Endothelial cell of umbilical vein (primary cell): ENCODE data around the gene KRABD2.

Experiments used
- BruUV-seq: library from RNA; stranded (reverse); fragments of 400-500 nt; replicated peaks from 2 replicates; lab custom pipeline; 2021; lab: Mats Ljungman, UMichigan
- CTCF ChIA-PET: fragments of 300-600, 350-600 bp; sonication (Branson Sonifier 250); formaldehyde crosslinking; loops from one replicate; lab custom pipeline; 2021; ENCODE audit warnings: antibody characterized with exemption, inconsistent platforms; lab: Charles Lee
- POLR2A ChIA-PET: fragments of 300-600, 350-600 bp; sonication (Branson Sonifier 250); formaldehyde crosslinking; loops from one replicate; lab custom pipeline; 2021; ENCODE audit warnings: antibody characterized with exemption, inconsistent platforms; lab: Charles Lee
- DNase-seq: peaks from one replicate; pipeline ENCODE4 v3.0.0-alpha.2; 2011; ENCODE audit warnings: low read depth, low spot score
- FAIRE-seq: peaks from 2 replicates; lab custom pipeline; 2011; peaks lifted over from hg19 to GRCh38; lab: Jason Lieb, UNC
- H2AFZ ChIP-seq: 2 replicates; pipeline ENCODE4 v1.6.0; 2012; ENCODE audit warnings: low read depth, low read length, control low read depth, inconsistent platforms
- H3K27ac ChIP-seq: 2 replicates; pipeline ENCODE4 v1.5.1; 2011; ENCODE audit warnings: low read depth, mild to moderate bottlenecking, control low read depth, low read length, moderate library complexity; ENCODE audit not compliant: insufficient read depth
- H3K27me3 ChIP-seq, 2 experiments: 2 replicates each; pipeline versions ENCODE4 v1.6.0 to v1.6.1; 2011; ENCODE audit warnings: low read length in 2 of 2, mixed read lengths in 1 of 2; ENCODE audit not compliant: control insufficient read depth in 2 of 2, insufficient read depth in 2 of 2
- H3K36me3 ChIP-seq, 2 experiments: 2 replicates in 1 of 2; 3 replicates in 1 of 2; pipeline ENCODE4 v1.5.1; 2011; ENCODE audit warnings: low read length in 2 of 2, mild to moderate bottlenecking in 1 of 2, moderate library complexity in 1 of 2; ENCODE audit not compliant: control insufficient read depth in 2 of 2, insufficient read depth in 2 of 2; ENCODE audit errors: extremely low read depth in 1 of 2
- H3K4me1 ChIP-seq: 3 replicates; pipeline ENCODE4 v1.5.1; 2011; ENCODE audit warnings: mild to moderate bottlenecking, low read length; ENCODE audit not compliant: control insufficient read depth, insufficient read depth; ENCODE audit errors: extremely low read depth
- H3K4me2 ChIP-seq: 2 replicates; pipeline ENCODE4 v1.6.1; 2011; ENCODE audit warnings: low read length, control low read depth, mixed read lengths; ENCODE audit not compliant: insufficient read depth
- H3K4me3 ChIP-seq, 3 experiments: fragments of 200-600 bp in 1 of 3; sonication (generic), shearing (Covaris generic) in 1 of 3; replicated peaks in 1 of 3; 2 replicates each; pipeline ENCODE4 v1.5.1; 2011 to 2016; ENCODE audit warnings: control low read depth in 3 of 3, low read length in 3 of 3, mild to moderate bottlenecking in 2 of 3, inconsistent platforms in 1 of 3, low read depth in 1 of 3, moderate library complexity in 1 of 3; ENCODE audit not compliant: insufficient read depth in 1 of 3
- H3K79me2 ChIP-seq: 2 replicates; pipeline ENCODE4 v1.6.0; 2012; ENCODE audit warnings: low read length, inconsistent platforms; ENCODE audit not compliant: control insufficient read depth, insufficient read depth
- H3K9ac ChIP-seq: replicated peaks from 2 replicates; pipeline ENCODE3; 2011; ENCODE audit warnings: low read length, control low read depth; ENCODE audit not compliant: insufficient read depth; ENCODE audit errors: extremely low read depth
- H3K9me1 ChIP-seq: replicated peaks from 3 replicates; pipeline ENCODE4 v1.6.0; 2011; ENCODE audit warnings: mild to moderate bottlenecking, low read length; ENCODE audit not compliant: control insufficient read depth, insufficient read depth; ENCODE audit errors: extremely low read depth
- H3K9me3 ChIP-seq: replicated peaks from 2 replicates; pipeline ENCODE4 v1.5.1; 2012; ENCODE audit warnings: low read length, inconsistent platforms; ENCODE audit not compliant: control insufficient read depth, insufficient read depth
- H4K20me1 ChIP-seq: replicated peaks from 2 replicates; pipeline ENCODE3; 2011; ENCODE audit warnings: mild to moderate bottlenecking, low read length; ENCODE audit not compliant: control insufficient read depth, insufficient read depth; ENCODE audit errors: extremely low read depth
- CTCF ChIP-seq, 2 donors: IDR thresholded peaks; 1 replicate in 1 of 2; 2 replicates in 1 of 2; pipeline ENCODE4 v1.5.1; 2011; ENCODE audit warnings: low read length in 2 of 2, mild to moderate bottlenecking in 2 of 2, moderate library complexity in 2 of 2, control low read depth in 1 of 2, inconsistent platforms in 1 of 2, low read depth in 1 of 2; ENCODE audit not compliant: insufficient read depth in 1 of 2; ENCODE audit errors: extremely low read depth in 1 of 2
- EZH2 ChIP-seq: IDR thresholded peaks from 2 replicates; pipeline ENCODE4 v1.6.1; 2012; ENCODE audit warnings: borderline replicate concordance, low read depth, mild to moderate bottlenecking, moderate library complexity, low read length, inconsistent platforms; ENCODE audit not compliant: severe bottlenecking
- FOS ChIP-seq: IDR thresholded peaks from 2 replicates; pipeline ENCODE4 v1.6.1; 2011; ENCODE audit warnings: mild to moderate bottlenecking, low read length, moderate library complexity, borderline replicate concordance; ENCODE audit not compliant: insufficient read depth
- GATA2 ChIP-seq: IDR thresholded peaks from 2 replicates; pipeline ENCODE4 v1.7.0; 2011; ENCODE audit warnings: low read depth, mild to moderate bottlenecking, moderate library complexity, mixed read lengths, low read length; ENCODE audit not compliant: insufficient read length, insufficient read depth
- MAX ChIP-seq: IDR thresholded peaks from 2 replicates; pipeline ENCODE4 v1.6.1; 2011; ENCODE audit not compliant: insufficient read depth, insufficient read length
- MYC ChIP-seq: IDR thresholded peaks from one replicate; pipeline ENCODE4 v1.6.1; 2011; ENCODE audit warnings: mild to moderate bottlenecking, low read depth, low read length
- POLR2A ChIP-seq: IDR thresholded peaks from 2 replicates; pipeline ENCODE4 v1.6.1; 2012; ENCODE audit warnings: low read depth, mild to moderate bottlenecking, control low read depth, low read length
- POLR2AphosphoS5 ChIP-seq: IDR thresholded peaks from 2 replicates; pipeline ENCODE4 v1.6.1; 2012; ENCODE audit warnings: low read depth, mild to moderate bottlenecking, control low read depth, low read length, moderate library complexity; ENCODE audit not compliant: insufficient read depth
- dilution Hi-C: fragments of 300-500 bp; cut with MboI; formaldehyde crosslinking; loops from one replicate; pipeline ENCODE4 v1.15.0; 2019; ENCODE audit warnings: low sequenced_read_pairs; ENCODE audit not compliant: extremely low pct_ligation_motif_present
- intact Hi-C: fragments of 100-400 bp; cut with micrococcal nuclease; formaldehyde crosslinking; loops from one replicate; pipeline ENCODE4 v1.10.0; 2022

Gene KRABD2

GRCh38 chr17:8337802-8338752, 38.4 kb downstream of the KRABD2 start:
- CTCF ChIA-PET = interaction anchor here (0.8 to 2.1 kb wide), 5 partner anchors 9 to 38 kb away, joined by 4 to 9 read pairs (median 9); partner anchors contain the start of gene KRABD2
- Histone ChIP-seq H3K27ac (no peak overlapping the region), H4K20me1 (no peaks in the 10 kb centered on the region), H3K79me2 (no peaks in the 10 kb centered on the region), H3K4me1 (no peaks in the 10 kb centered on the region), H3K4me3 (no peak overlapping the region), H3K9ac (no peak overlapping the region), H3K4me2 (no peak overlapping the region), H3K9me3 (no peaks in the 10 kb centered on the region), H3K27me3 (peaks cover 0 to 1% of the 10 kb centered on the region in 2 experiments), H2AFZ (no peak overlapping the region), H3K36me3 (no peaks in the 10 kb centered on the region), H3K9me1 (no peaks in the 10 kb centered on the region)
- no peak for TF ChIP-seq POLR2AphosphoS5
- TF ChIP-seq CTCF (IDR thresholded peaks at IDR 0.05; ENCODE audit: extremely low read depth in 1 of 2, insufficient read depth in 1 of 2, low read depth in 1 of 2, low read length in 2 of 2) = no peak
- no peak for TF ChIP-seq FOS
- TF ChIP-seq MAX = no peak
- TF ChIP-seq GATA2 = no peak
- TF ChIP-seq MYC = no peak
- no peak for TF ChIP-seq EZH2
- TF ChIP-seq POLR2A = no peak
- POLR2A ChIA-PET = no interaction called here
- DNase-seq (no peak), FAIRE-seq (no peak)
- intact Hi-C loops = loop anchor here (10.0 kb wide), 1 partner anchor 1213 kb away; no protein-coding TSS in a partner anchor
- no TSS peak for BruUV-seq
- dilution Hi-C loops = no loop called here
